ENCODE measurements around the gene TPD52L1.

The TPD52L1 gene

GRCh38 chr6:125212377-125212776 lies 58.8 kb downstream of the TPD52L1 start:
- DNase-seq = no peak

- no peak for DNase-seq
Observed at GRCh38 chr6:125213939-125214338, 60.4 kb downstream of the TPD52L1 start.

DNA sequence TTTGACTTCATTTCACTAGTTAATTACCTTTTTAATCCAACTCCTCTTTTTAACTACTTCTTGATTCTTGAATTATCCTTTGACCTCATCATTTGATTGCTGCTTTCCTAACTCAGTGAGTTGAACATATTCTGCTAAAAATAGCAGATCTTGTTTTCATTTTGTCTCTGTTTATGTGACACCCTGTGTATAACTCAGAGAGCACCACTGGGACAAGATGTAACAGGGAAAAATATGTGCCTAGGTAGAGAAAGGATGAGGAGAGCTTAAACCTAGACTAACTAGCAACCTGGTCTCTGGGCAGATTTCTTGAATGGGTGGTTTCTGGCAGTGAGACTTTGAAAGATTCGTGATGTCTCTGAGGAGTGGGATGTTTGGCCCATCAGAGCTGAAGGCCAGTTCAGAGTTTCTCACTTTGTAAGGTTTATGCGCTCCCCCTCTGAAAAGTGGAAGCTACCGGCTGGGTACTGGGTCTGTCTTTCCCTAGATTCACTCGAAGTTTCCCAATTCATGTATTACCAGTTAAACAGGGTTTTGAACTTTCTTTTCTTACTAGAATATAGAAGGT lies 61.8 kb downstream of the TPD52L1 start:
- no peak for DNase-seq

DNA sequence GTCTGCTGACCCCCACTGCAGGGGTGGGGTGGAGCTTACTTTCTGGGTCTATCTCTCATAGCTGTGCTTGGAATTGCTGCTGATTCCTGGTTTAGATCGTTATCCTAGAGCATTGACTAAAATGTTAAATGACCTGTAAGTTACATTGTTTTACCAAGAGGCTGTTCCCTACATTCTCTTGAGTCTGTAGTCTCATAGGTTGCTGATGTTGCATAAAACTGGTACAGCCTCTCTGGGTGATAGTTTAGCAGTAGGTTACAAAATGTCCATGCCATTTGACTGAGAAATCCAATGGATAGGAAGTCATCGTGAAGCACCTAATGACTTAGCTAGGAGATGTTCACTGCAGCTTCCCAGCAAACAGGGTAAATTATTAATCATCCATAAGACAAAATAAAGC lies 62.4 kb downstream of the TPD52L1 start:
- DNase-seq = no peak

DNA sequence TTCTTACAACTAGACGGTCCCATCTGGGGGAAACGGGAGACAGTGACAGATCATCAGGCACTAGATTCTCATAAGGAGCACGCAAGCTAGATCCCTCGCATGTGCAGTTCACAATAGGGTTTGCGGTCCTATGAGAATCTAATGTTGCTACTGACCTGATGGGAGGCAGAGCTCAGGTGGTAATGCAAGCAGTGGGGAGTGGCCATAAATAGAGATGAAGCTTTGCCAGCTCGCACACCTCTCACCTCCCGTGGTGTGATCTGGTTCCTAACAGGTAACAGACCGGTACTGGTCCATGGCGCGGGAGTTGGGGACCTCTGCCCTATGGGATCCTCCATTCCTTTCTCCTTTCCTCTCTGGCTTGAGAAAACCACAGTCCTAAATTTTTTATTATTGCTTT lies 63.8 kb downstream of the TPD52L1 start:
- no peak for DNase-seq

DNA sequence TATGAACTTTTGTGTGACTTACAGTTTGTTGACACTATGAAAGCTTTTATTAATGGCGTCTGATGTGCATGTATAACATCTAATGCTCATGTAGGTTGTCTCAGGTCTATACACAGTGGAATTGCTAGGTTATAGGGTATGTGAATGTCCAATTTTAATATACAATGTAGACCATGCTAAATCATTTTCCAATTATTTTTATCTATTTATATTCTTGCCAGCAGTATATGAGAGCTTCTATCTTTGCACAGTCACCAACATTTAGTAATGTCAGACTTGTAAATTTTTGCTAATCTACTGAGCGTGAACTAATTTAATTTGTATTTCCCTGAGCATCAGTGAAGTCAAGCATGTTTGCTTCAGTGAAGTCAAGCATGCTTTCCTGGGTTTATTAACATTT lies 64.4 kb downstream of the TPD52L1 start:
- no peak for DNase-seq

- DNase-seq = no peak
Observed at GRCh38 chr6:125219361-125219895, 65.9 kb downstream of the TPD52L1 start.

DNA sequence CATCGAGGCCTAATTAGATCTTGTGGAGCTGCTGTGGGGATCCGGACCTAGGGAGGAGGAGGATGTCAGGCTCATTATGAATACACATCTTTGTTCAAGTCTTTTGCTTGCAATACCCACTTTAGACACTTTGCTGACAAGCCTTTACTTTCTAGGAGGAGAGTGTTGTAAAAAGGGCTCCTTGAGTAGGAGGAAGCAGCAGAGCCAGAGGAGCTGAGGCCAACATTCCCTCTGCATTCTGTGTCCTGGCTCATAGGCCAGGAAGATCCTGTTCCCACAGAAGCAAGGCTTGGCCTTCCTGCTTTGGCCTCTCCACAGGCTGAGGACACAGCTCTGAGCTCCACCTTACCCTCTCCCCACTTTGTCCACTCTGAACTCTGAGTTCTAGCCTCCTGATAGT lies 67.1 kb downstream of the TPD52L1 start:
- no peak for DNase-seq

GRCh38 chr6:125222531-125223455 lies 69.2 kb downstream of the TPD52L1 start:
- DNase-seq = no peak

GRCh38 chr6:125224231-125224861 lies 70.8 kb downstream of the TPD52L1 start:
- no peak for DNase-seq

DNA sequence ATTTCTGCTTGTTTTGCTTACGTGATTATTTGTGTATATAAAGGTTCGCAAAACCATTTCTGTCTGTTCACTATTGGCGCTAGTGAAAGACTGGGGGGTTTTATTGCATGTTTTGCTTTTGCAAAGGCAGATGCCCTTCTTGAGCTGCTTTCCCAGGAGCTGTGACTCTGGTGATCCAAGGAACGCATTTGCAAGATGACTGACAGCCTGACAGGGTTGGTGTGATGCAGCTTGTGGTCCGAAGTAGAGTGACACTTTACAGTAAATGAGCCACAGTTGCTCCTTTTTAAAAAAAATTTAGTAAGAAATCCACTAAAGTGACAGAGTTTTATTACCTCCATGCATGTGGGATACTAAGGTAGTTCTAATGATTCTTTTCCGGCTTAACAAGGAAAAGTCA lies 73.7 kb downstream of the TPD52L1 start:
- DNase-seq = no peak

- no peak for DNase-seq
Observed at GRCh38 chr6:125228981-125229479, 75.5 kb downstream of the TPD52L1 start.

DNA sequence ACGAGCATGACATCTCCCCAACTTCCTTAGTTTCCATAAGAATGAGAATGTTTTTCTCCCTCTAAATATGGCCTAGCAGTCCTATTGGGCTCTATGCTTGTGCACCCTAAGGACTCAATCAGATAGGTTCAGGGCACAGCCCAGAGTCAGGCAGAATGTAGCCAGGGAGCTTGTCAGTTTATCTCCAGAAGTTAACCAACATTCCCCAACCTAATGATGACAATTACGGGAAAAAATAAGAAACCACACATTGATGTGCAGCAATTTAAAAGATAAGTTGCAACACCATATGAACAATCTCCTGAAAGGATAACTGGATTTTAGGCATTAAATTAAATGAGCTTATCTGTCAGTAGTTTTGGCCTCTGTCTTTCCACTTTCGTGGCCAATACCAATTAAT lies 77.1 kb downstream of the TPD52L1 start:
- no peak for DNase-seq

- DNase-seq = no peak
Observed at GRCh38 chr6:125231133-125231532, 77.6 kb downstream of the TPD52L1 start.

GRCh38 chr6:125231574-125232343 lies 78.2 kb downstream of the TPD52L1 start:
- no peak for DNase-seq

DNA sequence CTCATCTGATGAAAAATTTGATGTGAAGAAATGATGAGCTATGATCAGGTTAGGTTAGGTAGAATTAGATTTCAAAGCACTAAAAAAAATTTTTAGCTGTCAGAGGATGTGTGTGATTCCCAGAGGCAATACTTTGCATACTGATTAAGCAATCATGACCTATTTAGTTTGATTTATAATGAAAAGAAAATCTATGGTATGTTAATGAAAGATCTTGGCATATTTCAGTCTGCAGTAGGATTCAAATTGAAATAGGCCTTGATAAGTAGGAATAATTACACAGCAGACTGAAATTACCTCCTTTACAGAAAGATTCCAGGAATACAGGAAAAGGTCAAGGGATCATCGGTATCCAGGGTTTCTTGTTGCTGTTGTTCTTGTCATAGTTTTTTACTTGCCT lies 78.9 kb downstream of the TPD52L1 start:
- DNase-seq = no peak

- no peak for DNase-seq
Observed at GRCh38 chr6:125233202-125233601, 79.6 kb downstream of the TPD52L1 start.

GRCh38 chr6:125236536-125237327 lies 83.2 kb downstream of the TPD52L1 start:
- DNase-seq = no peak

DNA sequence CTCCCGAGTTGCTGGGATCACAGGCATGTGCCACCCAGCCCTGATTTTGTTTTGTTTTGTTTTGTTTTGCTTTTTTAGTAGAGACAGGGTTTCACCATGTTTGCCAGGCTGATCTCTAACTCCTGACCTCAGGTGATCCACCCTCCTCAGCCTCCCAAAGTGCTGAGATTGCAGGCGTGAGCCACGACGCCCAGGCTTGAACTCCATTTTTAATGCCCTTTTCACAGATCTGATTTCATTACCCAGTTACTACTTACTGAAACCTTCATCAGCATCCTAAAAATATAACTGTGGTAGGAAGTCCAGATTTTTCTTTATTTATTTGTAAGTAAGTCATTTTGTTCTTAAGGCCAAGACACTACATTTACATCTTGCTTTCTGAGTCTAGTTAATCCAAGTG lies 84.2 kb downstream of the TPD52L1 start:
- no peak for DNase-seq

- DNase-seq = no peak
Observed at GRCh38 chr6:125245109-125245508, 91.5 kb downstream of the TPD52L1 start.

DNA sequence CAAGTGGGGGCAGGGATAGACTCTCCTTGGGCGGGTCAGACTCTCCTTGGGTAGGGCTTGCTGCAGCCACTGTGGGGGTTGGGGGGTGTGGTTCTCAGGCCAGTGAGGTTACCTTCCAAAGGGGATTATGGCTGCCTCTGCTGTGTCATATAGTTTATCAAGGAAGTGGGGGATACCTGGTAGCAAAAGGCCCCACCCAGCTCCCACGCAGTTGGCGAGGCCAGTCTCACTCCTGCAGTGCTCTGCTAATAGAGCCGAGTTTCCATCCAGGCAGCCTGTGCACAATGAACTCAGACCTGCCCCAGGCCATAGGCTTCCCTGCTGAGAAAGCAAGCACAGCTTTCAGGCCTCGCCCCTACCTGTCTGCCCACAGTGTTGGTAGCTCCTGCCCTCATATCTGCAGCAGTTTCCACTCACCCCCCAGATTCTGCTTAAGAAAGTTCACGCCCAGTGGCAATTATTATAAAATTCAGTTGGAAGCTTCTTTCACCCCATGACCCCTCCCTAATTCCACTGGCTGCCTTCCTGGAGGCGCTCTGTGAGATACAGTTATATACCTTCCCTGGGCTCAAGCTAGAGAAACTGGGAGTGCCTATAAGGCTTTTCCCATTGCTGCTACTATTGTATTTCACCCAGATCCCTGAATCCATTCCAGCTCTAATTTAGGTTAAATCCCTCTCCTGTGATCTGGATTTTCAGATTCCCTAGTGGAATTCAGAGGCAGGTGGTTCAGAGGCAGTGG lies 92.1 kb downstream of the TPD52L1 start:
- no peak for DNase-seq

Data from DMS79 (cell line).